ENCODE results near the gene SYT9. TPM values are rescaled to one million over a fixed set of nuclear protein-coding genes. Genes with fewer than 3 reads are reported as not detected.

Gene SYT9
- polyA plus RNA-seq, 3 donors from 2014 or later, result not detected

DNA sequence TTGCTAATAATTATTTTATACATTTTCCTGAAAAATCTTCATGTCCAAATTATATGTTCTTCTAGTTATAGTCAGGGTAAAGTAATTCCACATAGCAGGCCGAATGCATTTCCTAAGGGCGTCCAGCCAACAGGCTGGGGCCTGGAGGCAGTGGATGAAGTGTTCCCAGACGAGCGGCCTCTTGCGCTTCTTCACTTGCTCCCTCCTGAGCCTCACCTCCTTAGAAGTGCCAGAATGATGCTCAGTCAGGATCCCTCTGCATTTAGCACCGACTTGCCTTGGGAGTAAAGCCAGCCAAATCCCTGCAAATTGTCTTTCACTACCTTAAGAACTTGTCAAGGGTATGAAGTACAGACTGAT is 235.1 kb downstream of the SYT9 start:
- peaks cover 0 to 5% (median 3%) of the 10 kb centered on the region in 3 donors for H3K36me3 Mint-ChIP-seq
- H3K4me1 Mint-ChIP-seq, result no peaks in the 10 kb centered on the region
- no peaks in the 10 kb centered on the region for H3K9me3 Mint-ChIP-seq
- no peak overlapping the region for H3K4me3 Mint-ChIP-seq
- no peak overlapping the region for H3K27ac Mint-ChIP-seq
- no peaks in the 10 kb centered on the region for H3K27me3 Mint-ChIP-seq (ENCODE audit: low read depth in 3 of 3)
- DNase-seq, result no peak

GRCh38 chr11:7487360-7487759 is 235.7 kb downstream of the SYT9 start:
- no peak for DNase-seq
- no peaks in the 10 kb centered on the region for H3K9me3 Mint-ChIP-seq
- H3K4me1 Mint-ChIP-seq, result no peaks in the 10 kb centered on the region
- H3K27me3 Mint-ChIP-seq (ENCODE audit: low read depth in 3 of 3), result no peaks in the 10 kb centered on the region
- peaks cover 0 to 5% (median 3%) of the 10 kb centered on the region in 3 donors for H3K36me3 Mint-ChIP-seq
- no peak overlapping the region for H3K4me3 Mint-ChIP-seq
- H3K27ac Mint-ChIP-seq, result no peak overlapping the region

- Mint-ChIP-seq H3K4me1 (no peaks in the 10 kb centered on the region), H3K4me3 (no peak overlapping the region), H3K27me3 (ENCODE audit: low read depth in 3 of 3) (no peaks in the 10 kb centered on the region), H3K9me3 (no peaks in the 10 kb centered on the region), H3K36me3 (peaks cover 0 to 5% (median 4%) of the 10 kb centered on the region in 3 donors), H3K27ac (no peak overlapping the region)
- DNase-seq, result no peak
Observed at GRCh38 chr11:7488681-7489080, 237.0 kb downstream of the SYT9 start.

DNA sequence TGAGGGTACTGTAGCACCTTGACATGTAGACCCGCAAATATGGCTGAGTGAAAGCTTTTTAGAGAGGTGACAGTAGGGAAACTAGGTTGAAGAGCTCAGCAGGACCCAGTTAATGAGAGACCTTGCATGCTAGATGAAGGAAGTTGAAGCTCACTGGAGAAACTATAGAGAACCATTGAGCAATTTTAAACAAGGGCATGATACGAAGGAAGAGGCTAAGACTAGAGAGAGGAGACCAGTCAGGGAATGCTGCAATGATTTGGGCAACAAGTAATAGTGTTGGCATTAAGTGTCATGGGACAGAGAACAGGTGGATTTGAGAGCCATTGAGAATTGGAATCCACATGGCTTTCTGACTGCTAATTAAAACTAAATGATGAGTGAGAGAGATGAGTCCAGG is 237.7 kb downstream of the SYT9 start:
- DNase-seq, result no peak
- Mint-ChIP-seq H3K9me3 (no peaks in the 10 kb centered on the region), H3K4me3 (no peak overlapping the region), H3K4me1 (no peaks in the 10 kb centered on the region), H3K36me3 (peaks cover 0 to 9% (median 5%) of the 10 kb centered on the region in 3 donors), H3K27ac (no peak overlapping the region), H3K27me3 (ENCODE audit: low read depth in 3 of 3) (no peaks in the 10 kb centered on the region)

- Mint-ChIP-seq H3K4me1 (no peaks in the 10 kb centered on the region), H3K27ac (no peak overlapping the region), H3K9me3 (no peaks in the 10 kb centered on the region), H3K27me3 (ENCODE audit: low read depth in 3 of 3) (peaks cover 0 to under 1% (median 0%) of the 10 kb centered on the region in 3 donors), H3K4me3 (no peak overlapping the region), H3K36me3 (peaks cover 0 to 9% (median 5%) of the 10 kb centered on the region in 3 donors)
- no peak for DNase-seq
Observed at GRCh38 chr11:7490054-7490453, 238.3 kb downstream of the SYT9 start.

DNA sequence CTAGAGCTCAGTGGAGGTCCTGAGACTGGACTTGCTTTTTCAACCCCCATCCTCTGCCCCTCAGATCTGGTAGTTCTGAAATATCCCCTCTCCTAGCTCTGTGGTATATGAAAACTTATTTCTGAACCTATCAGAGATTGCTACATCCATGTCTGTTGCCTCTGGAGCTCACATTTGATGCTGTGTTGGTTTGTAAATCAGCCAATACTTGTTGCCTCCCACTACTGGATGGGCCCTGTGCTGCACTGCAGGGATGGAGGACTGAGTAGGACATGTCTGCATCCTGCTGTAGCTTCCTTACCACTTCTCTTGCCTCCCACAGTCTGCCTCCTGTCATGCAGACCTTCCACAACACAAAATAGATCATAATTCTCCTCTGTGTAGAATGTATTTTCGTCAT is 238.8 kb downstream of the SYT9 start:
- H3K36me3 Mint-ChIP-seq, result peaks cover 0 to 9% (median 5%) of the 10 kb centered on the region in 3 donors

GRCh38 chr11:7492253-7492652 is 240.5 kb downstream of the SYT9 start:
- Mint-ChIP-seq H3K27ac (no peak overlapping the region), H3K4me3 (no peak overlapping the region), H3K9me3 (no peaks in the 10 kb centered on the region), H3K27me3 (ENCODE audit: low read depth in 3 of 3) (peaks cover 0 to 3% (median 1%) of the 10 kb centered on the region in 3 donors), H3K36me3 (peaks cover 0 to 5% (median 5%) of the 10 kb centered on the region in 3 donors), H3K4me1 (peaks cover 7 to 9% of the 10 kb centered on the region in 2 donors)
- DNase-seq, result no peak

More for the DNA sequence above, 238.8 kb downstream of the SYT9 start:
- Mint-ChIP-seq H3K27ac (no peak overlapping the region), H3K27me3 (ENCODE audit: low read depth in 3 of 3) (peaks cover 0 to 1% (median 0%) of the 10 kb centered on the region in 3 donors), H3K4me1 (no peaks in the 10 kb centered on the region), H3K9me3 (no peaks in the 10 kb centered on the region), H3K4me3 (no peak overlapping the region)
- DNase-seq, result no peak

GRCh38 chr11:7493670-7494069 is 242.0 kb downstream of the SYT9 start:
- no peak overlapping the region for H3K27ac Mint-ChIP-seq
- no peaks in the 10 kb centered on the region for H3K9me3 Mint-ChIP-seq
- H3K36me3 Mint-ChIP-seq, result peaks cover 0 to 5% (median 0%) of the 10 kb centered on the region in 3 donors
- peaks cover 0 to 3% (median 1%) of the 10 kb centered on the region in 3 donors for H3K27me3 Mint-ChIP-seq (ENCODE audit: low read depth in 3 of 3)
- DNase-seq, result no peak
- no peak overlapping the region for H3K4me3 Mint-ChIP-seq
- peaks cover 7 to 9% of the 10 kb centered on the region in 2 donors for H3K4me1 Mint-ChIP-seq

GRCh38 chr11:7494086-7494745 is 242.5 kb downstream of the SYT9 start:
- no peak for DNase-seq
- Mint-ChIP-seq H3K4me3 (no peak overlapping the region), H3K27me3 (ENCODE audit: low read depth in 3 of 3) (peaks cover 0 to 3% (median 1%) of the 10 kb centered on the region in 3 donors), H3K4me1 (peaks cover 7 to 9% of the 10 kb centered on the region in 2 donors), H3K36me3 (peaks cover 0 to 5% (median 0%) of the 10 kb centered on the region in 3 donors), H3K9me3 (no peaks in the 10 kb centered on the region), H3K27ac (no peak overlapping the region)

GRCh38 chr11:7495882-7496551 is 244.3 kb downstream of the SYT9 start:
- Mint-ChIP-seq H3K4me1 (peaks cover 7 to 9% of the 10 kb centered on the region in 2 donors), H3K4me3 (no peak overlapping the region), H3K27ac (peak overlapping the region in 2 of 6 donors; percentile 9 to 36), H3K27me3 (ENCODE audit: low read depth in 3 of 3) (peaks cover 0 to 3% (median 1%) of the 10 kb centered on the region in 3 donors), H3K9me3 (no peaks in the 10 kb centered on the region), H3K36me3 (peaks cover 0 to 5% (median 0%) of the 10 kb centered on the region in 3 donors)
- DNase-seq, result no peak

GRCh38 chr11:7498193-7498592 is 246.5 kb downstream of the SYT9 start:
- no peak overlapping the region for H3K4me3 Mint-ChIP-seq
- H3K36me3 Mint-ChIP-seq, result peaks cover 0 to 5% (median 0%) of the 10 kb centered on the region in 3 donors

DNA sequence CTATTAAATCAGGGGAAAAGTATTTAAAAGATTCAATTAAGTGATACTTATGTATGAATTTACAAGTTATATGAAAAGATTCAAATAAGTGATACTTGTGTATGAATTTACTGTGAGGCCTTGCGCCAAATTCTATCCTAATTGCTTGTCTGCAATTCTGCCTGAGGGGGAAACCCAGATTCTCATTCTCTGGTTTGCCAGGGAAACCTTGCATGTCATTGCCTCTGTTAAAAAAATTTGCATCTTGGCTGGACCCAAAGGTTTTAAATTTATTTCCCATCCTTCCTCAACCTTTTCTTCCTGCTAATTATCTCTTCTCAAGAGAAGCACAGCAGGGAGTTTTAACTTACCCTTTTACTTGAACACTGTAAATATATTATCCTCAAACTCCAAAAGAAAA is 247.4 kb downstream of the SYT9 start:
- peaks cover 7 to 9% of the 10 kb centered on the region in 2 donors for H3K4me1 Mint-ChIP-seq
- H3K36me3 Mint-ChIP-seq, result peaks cover 0 to under 1% (median 0%) of the 10 kb centered on the region in 3 donors
- H3K27me3 Mint-ChIP-seq (ENCODE audit: low read depth in 3 of 3), result peaks cover 0 to 3% (median 1%) of the 10 kb centered on the region in 3 donors
- no peak for DNase-seq
- no peaks in the 10 kb centered on the region for H3K9me3 Mint-ChIP-seq
- no peak overlapping the region for H3K27ac Mint-ChIP-seq
- H3K4me3 Mint-ChIP-seq, result no peak overlapping the region

More at GRCh38 chr11:7498193-7498592, 246.5 kb downstream of the SYT9 start:
- Mint-ChIP-seq H3K27me3 (ENCODE audit: low read depth in 3 of 3) (peaks cover 0 to 3% (median 1%) of the 10 kb centered on the region in 3 donors), H3K27ac (no peak overlapping the region), H3K4me1 (peaks cover 7 to 9% of the 10 kb centered on the region in 2 donors), H3K9me3 (no peaks in the 10 kb centered on the region)
- DNase-seq, result no peak

DNA sequence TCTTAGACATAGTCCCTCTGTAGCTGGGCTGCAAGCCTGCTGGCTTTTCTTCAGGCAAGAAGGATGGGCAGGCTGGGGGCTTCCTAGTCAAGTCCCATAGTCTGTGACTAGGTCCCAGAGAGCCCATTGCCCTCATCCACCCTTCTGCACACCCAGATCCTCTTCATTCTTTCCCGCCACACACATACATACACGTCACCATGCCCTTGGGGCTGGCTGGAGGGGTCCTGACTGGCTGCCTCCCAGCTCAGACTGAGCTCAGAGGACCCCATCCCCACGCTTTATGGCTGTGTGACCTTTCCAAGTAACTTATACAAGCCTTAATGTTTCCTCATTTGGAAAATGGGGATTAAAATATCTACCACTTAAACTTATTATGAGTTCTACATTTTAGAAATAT is 248.5 kb downstream of the SYT9 start:
- H3K9me3 Mint-ChIP-seq, result no peaks in the 10 kb centered on the region
- DNase-seq, result no peak
- H3K4me3 Mint-ChIP-seq, result no peak overlapping the region
- H3K27ac Mint-ChIP-seq, result no peak overlapping the region
- peaks cover 0 to 3% (median 0%) of the 10 kb centered on the region in 3 donors for H3K27me3 Mint-ChIP-seq (ENCODE audit: low read depth in 3 of 3)
- H3K36me3 Mint-ChIP-seq, result no peaks in the 10 kb centered on the region
- H3K4me1 Mint-ChIP-seq, result peaks cover 7 to 9% of the 10 kb centered on the region in 2 donors

DNA sequence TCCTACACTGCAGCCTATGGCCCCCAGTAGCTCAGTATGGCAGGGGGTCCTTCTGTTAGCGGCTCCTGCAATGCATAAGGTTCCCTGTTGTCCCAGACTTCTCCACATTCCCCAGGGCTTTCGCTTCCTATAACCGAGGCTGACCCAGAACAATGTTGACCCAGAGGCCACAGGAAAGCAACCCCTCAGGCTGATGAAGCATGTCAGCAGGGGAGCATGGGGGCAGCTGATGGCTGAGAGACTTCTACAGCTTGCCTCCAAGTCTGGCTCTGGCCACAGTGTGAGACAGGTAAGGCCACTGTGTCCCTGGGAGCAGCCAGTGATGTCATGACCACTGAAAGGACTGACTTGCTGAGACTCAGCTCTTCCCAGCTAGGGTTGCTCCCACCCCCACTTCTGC is 249.5 kb downstream of the SYT9 start:
- H3K27ac Mint-ChIP-seq, result no peak overlapping the region
- H3K4me1 Mint-ChIP-seq, result peaks cover 2 to 3% of the 10 kb centered on the region in 2 donors
- H3K27me3 Mint-ChIP-seq (ENCODE audit: low read depth in 3 of 3), result peaks cover 0 to 4% (median 3%) of the 10 kb centered on the region in 3 donors
- DNase-seq, result no peak
- no peaks in the 10 kb centered on the region for H3K36me3 Mint-ChIP-seq
- H3K4me3 Mint-ChIP-seq, result no peak overlapping the region
- H3K9me3 Mint-ChIP-seq, result no peaks in the 10 kb centered on the region
